NCI-H1436 treated with DMSO at 0.1 percent for 48 hours (cell line): Measurements from ENCODE around the gene C1orf35.
A peak's percentile ranks its signal among the peaks of the same experiment; 100 is the strongest.

ENCODE experiments used
- DNase-seq: peaks from one replicate; lab custom pipeline; 2025; lab: John Stamatoyannopoulos, UW

The C1orf35 gene

GRCh38 chr1:228063251-228064191 lies 39.6 kb downstream of the C1orf35 start:
- DNase-seq, result no peak

- DNase-seq, result no peak
These were observed 40.3 kb downstream of the C1orf35 start for GRCh38 chr1:228062812-228063211.

- no peak for DNase-seq
These were observed 40.9 kb downstream of the C1orf35 start for GRCh38 chr1:228062085-228062791.

GRCh38 chr1:228061411-228062084 lies 41.6 kb downstream of the C1orf35 start:
- no peak for DNase-seq

GRCh38 chr1:228060458-228061190 lies 42.5 kb downstream of the C1orf35 start:
- no peak for DNase-seq

GRCh38 chr1:228059634-228060457 lies 43.3 kb downstream of the C1orf35 start:
- DNase-seq, result peak; percentile 90

- DNase-seq, result peak; percentile 89
These were observed 44.0 kb downstream of the C1orf35 start for GRCh38 chr1:228058949-228059633.

GRCh38 chr1:228058172-228058948 lies 44.8 kb downstream of the C1orf35 start:
- DNase-seq, result no peak
